ENCODE data around the gene ZNF75A. TPM values are rescaled to one million over a fixed set of nuclear protein-coding genes. Genes with fewer than 3 reads are reported as not detected.
A peak's percentile ranks its signal among the peaks of the same experiment; 100 is the strongest.

The ZNF75A gene
- total and polyA plus RNA-seq, 9 of the 15 experiments (the other 6 are each of a cell fraction or from before 2014, with no cell fraction given), result 7.2 to 24.5 (median 17.1) TPM

DNA sequence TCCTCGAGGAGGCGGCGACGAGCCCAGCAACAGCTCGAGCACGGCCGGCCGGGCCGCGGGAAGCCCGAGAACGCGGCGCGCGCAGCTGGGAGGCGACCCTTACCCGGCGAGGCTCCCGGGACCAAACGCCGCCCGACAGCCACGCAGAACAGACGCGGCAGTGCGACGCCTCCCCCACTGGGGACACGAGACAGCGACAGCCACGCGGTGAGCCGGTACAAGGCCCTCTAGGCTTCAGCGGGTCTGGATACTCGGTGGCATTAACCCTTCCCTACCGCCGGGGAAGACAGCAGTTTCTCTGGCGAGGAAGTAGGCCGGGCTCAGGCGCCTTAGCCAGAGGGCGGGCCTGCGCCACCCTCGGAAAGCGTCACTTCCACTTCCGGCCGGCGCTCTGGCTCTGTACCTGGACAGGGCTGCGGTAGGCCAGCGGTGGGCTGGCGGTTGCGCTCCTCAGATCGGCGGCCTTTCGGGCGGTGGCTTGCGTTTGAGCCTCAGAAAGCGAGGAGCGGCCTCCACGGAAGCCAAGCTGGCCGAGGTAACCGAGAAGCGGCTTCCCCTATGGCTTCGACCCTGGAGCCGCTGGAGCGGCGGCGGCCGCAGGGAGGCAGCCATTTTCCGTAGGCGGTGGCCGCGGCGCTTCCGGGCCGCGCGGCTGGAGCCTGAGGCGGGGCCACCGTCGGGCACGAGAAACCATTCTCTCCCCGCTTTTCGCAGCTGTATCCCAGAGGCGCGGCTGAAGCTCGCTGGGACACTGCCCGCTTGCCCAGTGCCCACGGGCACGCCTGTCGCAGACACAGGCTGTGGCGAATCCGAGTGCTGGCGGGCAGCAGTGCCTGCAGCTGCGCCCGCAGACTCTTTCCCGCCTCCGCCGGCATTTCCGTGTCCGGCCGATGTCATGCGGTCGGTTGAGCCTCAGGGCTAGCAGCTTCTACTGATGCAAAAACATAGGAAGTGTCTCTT, at the start of gene ZNF75A, which contains the start of gene TIGD7 (continued):
- TF ChIP-seq CHCHD3 (CRISPR knock-in tag; IDR thresholded peaks at IDR 0.05) (no peak), SMARCC2 (IDR thresholded peaks at IDR 0.05; ENCODE audit: low read depth) (no peak), TBP (optimal IDR thresholded peaks at IDR 0.05; ENCODE audit: low read depth, low read length) (peak; percentile 76), SIRT6 (IDR thresholded peaks at IDR 0.05; ENCODE audit: low read depth, low read length) (no peak), SP1 (CRISPR knock-in tag; IDR thresholded peaks at IDR 0.05) (peak; percentile 79), ZNF146 (CRISPR knock-in tag; IDR thresholded peaks at IDR 0.05; ENCODE audit: unreplicated experiment) (no peak), ZNF445 (CRISPR knock-in tag; IDR thresholded peaks at IDR 0.05; ENCODE audit: low read depth) (no peak), EHMT2 (IDR thresholded peaks at IDR 0.05) (peak; percentile 71; the same call in 1 of the 2 replicates), ZNF324 (CRISPR knock-in tag; IDR thresholded peaks at IDR 0.05) (no peak), CC2D1A (IDR thresholded peaks at IDR 0.05) (no peak), NR3C1 (CRISPR knock-in tag; IDR thresholded peaks at IDR 0.05) (peak; percentile 80), RERE (CRISPR knock-in tag; IDR thresholded peaks at IDR 0.05; ENCODE audit: borderline replicate concordance) (0 out of 2 replicates have a peak, but pooled peaks have one; percentile 90), POLR2G (IDR thresholded peaks at IDR 0.05; ENCODE audit: low read depth, low read length) (peak; percentile 98), CREM (IDR thresholded peaks at IDR 0.05; ENCODE audit: low read depth) (peak; percentile 91), ARHGAP35 (IDR thresholded peaks at IDR 0.05; ENCODE audit: partially characterized antibody) (no peak), POU5F1 (IDR thresholded peaks at IDR 0.05; ENCODE audit: borderline replicate concordance, low read depth, low read length, partially characterized antibody) (no peak), ZNF436 (CRISPR knock-in tag; IDR thresholded peaks at IDR 0.05) (no peak), NR4A1 (CRISPR knock-in tag; IDR thresholded peaks at IDR 0.05) (no peak), NR4A1 (tag; IDR thresholded peaks at IDR 0.05) (peak; percentile 33; the same call in 1 of the 2 replicates)
- TF ChIP-seq, protein P1, sequence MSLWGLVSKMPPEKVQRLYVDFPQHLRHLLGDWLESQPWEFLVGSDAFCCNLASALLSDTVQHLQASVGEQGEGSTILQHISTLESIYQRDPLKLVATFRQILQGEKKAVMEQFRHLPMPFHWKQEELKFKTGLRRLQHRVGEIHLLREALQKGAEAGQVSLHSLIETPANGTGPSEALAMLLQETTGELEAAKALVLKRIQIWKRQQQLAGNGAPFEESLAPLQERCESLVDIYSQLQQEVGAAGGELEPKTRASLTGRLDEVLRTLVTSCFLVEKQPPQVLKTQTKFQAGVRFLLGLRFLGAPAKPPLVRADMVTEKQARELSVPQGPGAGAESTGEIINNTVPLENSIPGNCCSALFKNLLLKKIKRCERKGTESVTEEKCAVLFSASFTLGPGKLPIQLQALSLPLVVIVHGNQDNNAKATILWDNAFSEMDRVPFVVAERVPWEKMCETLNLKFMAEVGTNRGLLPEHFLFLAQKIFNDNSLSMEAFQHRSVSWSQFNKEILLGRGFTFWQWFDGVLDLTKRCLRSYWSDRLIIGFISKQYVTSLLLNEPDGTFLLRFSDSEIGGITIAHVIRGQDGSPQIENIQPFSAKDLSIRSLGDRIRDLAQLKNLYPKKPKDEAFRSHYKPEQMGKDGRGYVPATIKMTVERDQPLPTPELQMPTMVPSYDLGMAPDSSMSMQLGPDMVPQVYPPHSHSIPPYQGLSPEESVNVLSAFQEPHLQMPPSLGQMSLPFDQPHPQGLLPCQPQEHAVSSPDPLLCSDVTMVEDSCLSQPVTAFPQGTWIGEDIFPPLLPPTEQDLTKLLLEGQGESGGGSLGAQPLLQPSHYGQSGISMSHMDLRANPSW (CRISPR knock-in tag; IDR thresholded peaks at IDR 0.05), result no peak
